Measurements from ENCODE around the gene NMRK1. TPM values are rescaled to one million over a fixed set of nuclear protein-coding genes. Genes with fewer than 3 reads are reported as not detected.
A peak's percentile ranks its signal among the peaks of the same experiment; 100 is the strongest.

Gene NMRK1
- total RNA-seq, 1 donor from 2014 or later = 38.5 TPM

DNA sequence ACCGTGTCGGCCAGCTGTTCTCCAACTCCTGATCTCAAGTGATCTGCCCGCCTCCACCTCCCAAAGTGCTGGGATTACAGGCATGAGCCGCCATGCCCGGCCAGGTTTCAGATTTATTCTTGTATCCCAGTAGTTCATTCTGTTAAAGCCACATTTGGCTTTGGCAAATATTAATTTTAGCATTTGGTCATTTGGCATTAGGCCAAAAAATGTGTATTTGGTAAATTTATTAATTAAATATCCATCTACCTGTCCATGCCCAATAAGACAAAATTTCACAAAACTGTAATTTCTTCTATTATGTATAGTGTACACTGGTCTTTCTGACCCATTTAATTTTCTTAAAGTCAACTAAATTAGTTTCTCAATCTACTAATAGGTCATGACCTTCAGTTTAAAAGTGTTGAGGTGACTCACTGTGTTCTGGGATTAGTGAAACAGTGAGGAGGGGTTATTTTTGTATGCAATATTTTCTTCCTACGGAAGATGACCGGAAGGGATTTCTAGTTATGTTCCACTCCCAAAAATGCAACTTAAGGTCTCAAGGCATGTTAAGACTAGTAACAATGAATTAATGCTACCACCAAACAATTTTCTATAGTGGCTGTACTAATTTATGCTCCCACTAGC is 21.4 kb upstream of the NMRK1 start:
- Histone ChIP-seq H3K9me3 (no peaks in the 10 kb centered on the region), H3K36me3 (no peaks in the 10 kb centered on the region), H3K4me3 (no peak overlapping the region), H3K27me3 (ENCODE audit: low read depth) (no peaks in the 10 kb centered on the region), H3K27ac (no peak overlapping the region), H3K4me1 (peaks cover 57% of the 10 kb centered on the region)
- ATAC-seq (no peak), DNase-seq (no peak)
- TF ChIP-seq, protein P1, sequence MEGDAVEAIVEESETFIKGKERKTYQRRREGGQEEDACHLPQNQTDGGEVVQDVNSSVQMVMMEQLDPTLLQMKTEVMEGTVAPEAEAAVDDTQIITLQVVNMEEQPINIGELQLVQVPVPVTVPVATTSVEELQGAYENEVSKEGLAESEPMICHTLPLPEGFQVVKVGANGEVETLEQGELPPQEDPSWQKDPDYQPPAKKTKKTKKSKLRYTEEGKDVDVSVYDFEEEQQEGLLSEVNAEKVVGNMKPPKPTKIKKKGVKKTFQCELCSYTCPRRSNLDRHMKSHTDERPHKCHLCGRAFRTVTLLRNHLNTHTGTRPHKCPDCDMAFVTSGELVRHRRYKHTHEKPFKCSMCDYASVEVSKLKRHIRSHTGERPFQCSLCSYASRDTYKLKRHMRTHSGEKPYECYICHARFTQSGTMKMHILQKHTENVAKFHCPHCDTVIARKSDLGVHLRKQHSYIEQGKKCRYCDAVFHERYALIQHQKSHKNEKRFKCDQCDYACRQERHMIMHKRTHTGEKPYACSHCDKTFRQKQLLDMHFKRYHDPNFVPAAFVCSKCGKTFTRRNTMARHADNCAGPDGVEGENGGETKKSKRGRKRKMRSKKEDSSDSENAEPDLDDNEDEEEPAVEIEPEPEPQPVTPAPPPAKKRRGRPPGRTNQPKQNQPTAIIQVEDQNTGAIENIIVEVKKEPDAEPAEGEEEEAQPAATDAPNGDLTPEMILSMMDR (IDR thresholded peaks at IDR 0.05) = no peak
- intact Hi-C loops (cut with DNase I) = no loop called here

DNA sequence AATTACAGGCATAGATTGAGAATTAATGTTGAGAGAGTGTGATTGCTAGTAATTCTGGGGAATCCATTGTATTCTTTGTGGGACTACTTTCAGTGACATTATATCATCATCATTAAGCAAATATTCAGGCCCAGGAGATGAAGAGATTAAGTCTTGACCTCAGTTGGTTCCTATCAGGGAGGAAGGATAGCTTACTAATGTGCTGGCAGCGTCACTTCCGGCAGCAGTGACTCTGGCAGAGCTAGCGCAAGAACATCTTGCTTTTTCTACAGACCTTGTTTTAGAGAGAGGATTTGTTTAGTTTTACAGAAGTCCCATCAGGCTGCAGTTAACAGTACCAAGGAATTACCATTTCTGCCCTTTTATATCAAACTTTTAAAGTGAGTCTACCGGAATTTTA is 20.6 kb upstream of the NMRK1 start:
- Histone ChIP-seq H3K4me3 (no peak overlapping the region), H3K4me1 (peaks cover 57% of the 10 kb centered on the region), H3K27me3 (ENCODE audit: low read depth) (no peaks in the 10 kb centered on the region), H3K36me3 (no peaks in the 10 kb centered on the region), H3K27ac (no peak overlapping the region), H3K9me3 (no peaks in the 10 kb centered on the region)
- peak; percentile 52 to 60 for ATAC-seq
- DNase-seq = peak; percentile 68
- intact Hi-C loops (cut with DNase I) = no loop called here
- TF ChIP-seq, protein P1 (IDR thresholded peaks at IDR 0.05) = no peak

DNA sequence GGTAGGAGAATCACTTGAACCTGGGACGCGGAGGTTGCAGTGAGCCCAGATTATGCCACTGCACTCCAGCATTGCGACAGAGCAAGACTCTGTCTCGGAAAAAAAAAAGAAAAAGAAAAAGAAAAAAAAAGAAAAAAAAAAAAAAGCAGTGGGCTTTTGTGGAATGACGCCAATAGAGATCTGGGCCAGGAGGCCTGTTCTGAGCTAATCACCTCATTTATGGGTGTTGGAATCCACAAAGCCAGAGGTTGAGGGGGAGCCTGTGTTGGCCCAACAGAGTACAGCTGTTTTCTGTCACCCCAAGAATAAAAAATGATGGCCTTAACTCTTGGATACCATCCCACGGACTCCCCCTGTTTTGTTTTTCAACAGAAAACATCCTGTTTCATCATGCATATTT is 18.9 kb upstream of the NMRK1 start:
- Histone ChIP-seq H3K36me3 (no peaks in the 10 kb centered on the region), H3K27me3 (ENCODE audit: low read depth) (no peaks in the 10 kb centered on the region), H3K9me3 (no peaks in the 10 kb centered on the region), H3K4me1 (peaks cover 44% of the 10 kb centered on the region), H3K27ac (no peak overlapping the region), H3K4me3 (no peak overlapping the region)
- intact Hi-C loops (cut with DNase I) = no loop called here
- ATAC-seq (peak; percentile 56 to 81), DNase-seq (no peak)
- TF ChIP-seq, protein P1 (IDR thresholded peaks at IDR 0.05) = no peak

DNA sequence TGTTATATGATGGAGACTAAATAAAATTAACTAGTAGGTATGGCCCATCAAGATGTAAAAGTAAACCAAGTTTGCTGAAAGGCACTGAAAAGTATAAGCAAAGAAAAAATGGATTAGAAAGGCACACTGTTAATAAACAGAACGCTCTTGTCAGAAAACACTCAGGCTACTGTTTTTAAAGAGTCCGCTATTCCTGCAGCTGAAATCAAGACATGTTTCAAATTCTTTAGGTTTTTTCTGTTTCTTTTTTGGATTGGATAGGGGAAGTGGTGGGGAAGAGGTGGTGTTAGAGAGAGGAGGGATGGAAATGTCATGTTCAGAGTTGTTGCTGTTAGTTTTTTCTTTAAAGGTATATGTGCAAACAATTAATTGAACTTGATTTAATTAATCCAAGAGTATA is 17.9 kb upstream of the NMRK1 start:
- peaks cover 43% of the 10 kb centered on the region for H3K4me1 ChIP-seq
- H3K27me3 ChIP-seq (ENCODE audit: low read depth) = no peaks in the 10 kb centered on the region
- no peaks in the 10 kb centered on the region for H3K9me3 ChIP-seq
- no peak for ATAC-seq
- intact Hi-C loops (cut with DNase I) = no loop called here
- H3K27ac ChIP-seq = no peak overlapping the region
- H3K36me3 ChIP-seq = no peaks in the 10 kb centered on the region
- no peak for DNase-seq
- TF ChIP-seq, protein P1 (IDR thresholded peaks at IDR 0.05) = no peak
- no peak overlapping the region for H3K4me3 ChIP-seq

DNA sequence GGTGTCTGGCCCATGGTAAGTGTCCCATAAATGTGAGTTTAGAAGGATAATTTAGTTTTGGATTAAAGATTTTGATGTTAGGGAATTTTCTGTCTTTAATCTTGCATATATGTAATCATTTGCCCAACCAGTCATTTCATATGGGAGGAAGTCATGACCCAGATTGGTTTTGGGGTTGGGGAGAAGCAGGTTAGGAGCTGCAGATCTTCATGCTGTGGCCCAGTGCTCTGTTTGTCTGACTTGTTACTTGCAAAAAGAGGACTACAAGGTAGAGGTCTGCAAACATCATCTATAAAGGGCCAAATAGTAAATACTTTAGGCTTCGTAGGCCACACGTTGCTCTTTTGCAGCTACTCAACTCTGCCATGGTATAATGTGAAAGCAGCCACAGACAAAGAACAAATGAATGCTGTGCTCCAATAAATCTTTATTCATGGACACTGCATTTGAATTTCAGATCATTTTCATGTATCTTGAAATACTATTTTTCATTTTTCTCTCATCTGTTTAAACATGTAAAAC is 17.1 kb upstream of the NMRK1 start:
- Histone ChIP-seq H3K9me3 (no peaks in the 10 kb centered on the region), H3K27ac (peak overlapping the region; percentile 9), H3K4me1 (peaks cover 51% of the 10 kb centered on the region), H3K4me3 (no peak overlapping the region), H3K36me3 (no peaks in the 10 kb centered on the region), H3K27me3 (ENCODE audit: low read depth) (no peaks in the 10 kb centered on the region)
- ATAC-seq = no peak
- DNase-seq = no peak
- TF ChIP-seq, protein P1 (IDR thresholded peaks at IDR 0.05) = no peak
- intact Hi-C loops (cut with DNase I) = no loop called here
